HepG2 (cell line): Measurements from ENCODE around the gene FKBP1B. TPM values are rescaled to one million over a fixed set of nuclear protein-coding genes. Genes with fewer than 3 reads are reported as not detected.
A peak's percentile ranks its signal among the peaks of the same experiment; 100 is the strongest.

ENCODE experiments used
- GTF2F1 ChIP-seq: fragments of 150-350 bp; IDR thresholded peaks from 2 replicates; pipeline ENCODE4 v1.6.1; 2014; ENCODE audit warnings: low read length
- HNF4G ChIP-seq, 2 experiments: sonication (generic) in 1 of 2; formaldehyde crosslinking in 1 of 2; IDR thresholded peaks; 2 replicates each; pipeline versions ENCODE4 v1.4.0 to v1.6.1; 2011 to 2020; ENCODE audit warnings: borderline replicate concordance in 2 of 2, low read depth in 2 of 2, mild to moderate bottlenecking in 2 of 2, low read length in 1 of 2, missing genetic modification reagents in 1 of 2, moderate library complexity in 1 of 2
- KLF6 ChIP-seq: IDR thresholded peaks from 2 replicates; pipeline ENCODE4 v1.8.0; 2016; ENCODE audit warnings: missing biosample characterization, missing genetic modification reagents
- MYC ChIP-seq: sonication (generic); formaldehyde crosslinking; IDR thresholded peaks from 2 replicates; pipeline ENCODE4 v1.9.0; 2021; ENCODE audit warnings: missing genetic modification reagents, borderline replicate concordance
- PLRG1 ChIP-seq: fragments of 450-650 bp; conservative IDR thresholded peaks from 2 replicates; pipeline ENCODE4 v1.6.1; 2016
- SALL2 ChIP-seq: sonication (generic); formaldehyde crosslinking; IDR thresholded peaks from 2 replicates; pipeline ENCODE4 v1.8.1; 2023; ENCODE audit warnings: mild to moderate bottlenecking, missing genetic modification reagents, inconsistent platforms
- SMARCC2 ChIP-seq: fragments of 450-650 bp; IDR thresholded peaks from 2 replicates; pipeline ENCODE4 v1.6.1; 2017; ENCODE audit warnings: antibody characterized with exemption, mild to moderate bottlenecking
- SYNCRIP ChIP-seq: fragments of 200-400 bp; formaldehyde crosslinking; IDR thresholded peaks from 2 replicates; pipeline ENCODE4 v1.6.1; 2018; ENCODE audit warnings: mild to moderate bottlenecking, low read depth, low read length; ENCODE audit not compliant: insufficient read depth
- ZNF101 ChIP-seq: sonication (generic); formaldehyde crosslinking; IDR thresholded peaks from 2 replicates; pipeline ENCODE4 v1.4.0; 2020; ENCODE audit warnings: mild to moderate bottlenecking, low read depth, missing genetic modification reagents, borderline replicate concordance
- ZNF121 ChIP-seq: sonication (generic); formaldehyde crosslinking; IDR thresholded peaks from 2 replicates; pipeline ENCODE4 v1.5.0; 2020; ENCODE audit warnings: mild to moderate bottlenecking, missing genetic modification reagents
- ZNF296 ChIP-seq: sonication (generic); formaldehyde crosslinking; conservative IDR thresholded peaks from 2 replicates; pipeline ENCODE4 v1.5.0; 2020; ENCODE audit warnings: mild to moderate bottlenecking, missing genetic modification reagents
- polyA plus RNA-seq, 8 experiments: library from polyadenylated mRNA; depleted of rRNA in 3 of 8; stranded (reverse) in 7 of 8; unstranded in 1 of 8; fragments of >200 nt; fragmentation: Illumina TruSeq in 4 of 8; extraction: Trizol in 4 of 8; gene quantifications; 2 replicates each; pipeline versions ENCODE4 v1.2.1 to v1.2.3, GENCODE V29; 2011 to 2016; ENCODE audit warnings: low read depth in 4 of 8, missing spikeins in 1 of 8, mixed read lengths in 1 of 8; ENCODE audit not compliant: insufficient read depth in 1 of 8
- total RNA-seq, 5 experiments: library from RNA; depleted of rRNA; stranded (reverse); fragments of >200 nt; fragmentation: Illumina TruSeq; extraction: Trizol; gene quantifications; 2 replicates each; pipeline ENCODE4 v1.2.3, GENCODE V29; 2016; ENCODE audit warnings: low read depth in 1 of 5
- TF ChIP-seq, protein P1 (sequence below): sonication (generic); formaldehyde crosslinking; IDR thresholded peaks from 2 replicates; pipeline ENCODE4 v1.4.0; 2020; ENCODE audit warnings: mild to moderate bottlenecking, low read depth, missing genetic modification reagents
- TF ChIP-seq, protein P2 (sequence below): sonication (generic); formaldehyde crosslinking; IDR thresholded peaks from 2 replicates; pipeline ENCODE4 v1.5.1; 2020; ENCODE audit warnings: mild to moderate bottlenecking, missing genetic modification reagents, borderline replicate concordance
- TF ChIP-seq, protein P3 (sequence below): sonication (generic); formaldehyde crosslinking; IDR thresholded peaks from 2 replicates; pipeline ENCODE4 v1.4.0; 2020; ENCODE audit warnings: missing genetic modification reagents
- TF ChIP-seq, protein P4 (sequence below): sonication (generic); formaldehyde crosslinking; IDR thresholded peaks from 2 replicates; pipeline ENCODE4 v1.8.1; 2022; ENCODE audit warnings: low read depth, mild to moderate bottlenecking, missing genetic modification reagents
- TF ChIP-seq, protein P5 (sequence below): sonication (generic); formaldehyde crosslinking; IDR thresholded peaks from 2 replicates; pipeline ENCODE4 v1.5.0; 2020; ENCODE audit warnings: mild to moderate bottlenecking, missing genetic modification reagents

FKBP1B gene
- total and polyA plus RNA-seq, 2 of the 13 experiments (the other 11 are each of a cell fraction or from before 2014, with no cell fraction given): 35.2 to 96.3 TPM

DNA sequence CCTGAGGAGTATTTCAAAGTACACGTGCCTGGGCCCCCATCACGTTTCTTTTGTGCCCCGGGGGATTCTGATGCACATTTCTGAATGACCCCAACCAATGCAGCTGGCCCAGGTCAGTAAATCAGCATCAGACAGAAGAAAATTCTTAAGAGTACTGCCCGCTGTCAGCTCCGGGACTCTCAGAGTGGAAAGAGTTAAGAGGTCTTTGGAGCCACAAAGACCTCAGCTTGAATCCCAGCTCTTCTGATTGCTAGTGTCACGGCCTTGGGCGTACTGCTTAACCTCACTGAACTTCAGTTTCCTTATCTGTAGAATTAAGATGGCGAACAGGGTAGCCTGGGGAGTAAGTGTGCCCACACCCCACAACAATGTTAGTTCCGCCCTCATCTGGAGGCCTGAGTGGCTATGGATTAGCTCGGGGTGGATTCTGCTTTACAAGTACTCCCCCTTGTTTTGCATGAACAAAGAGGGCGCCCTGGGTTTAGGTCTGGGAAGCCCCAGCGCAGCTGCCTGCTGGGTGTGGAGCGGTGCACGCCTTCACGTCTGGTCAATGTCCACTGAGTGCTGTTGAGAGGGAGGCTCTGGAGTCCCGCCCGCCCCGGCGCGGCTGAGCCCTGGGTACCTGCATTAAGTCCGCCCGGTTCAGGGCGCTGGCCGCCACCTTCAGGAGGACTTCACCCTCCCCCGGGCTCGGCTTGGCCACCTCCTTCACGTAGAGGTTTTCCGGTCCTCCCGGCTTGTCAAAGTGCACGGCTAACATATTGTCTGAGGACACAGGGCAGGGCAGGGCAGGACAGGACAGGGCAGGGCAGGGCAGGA is 34.2 kb downstream of the FKBP1B start (continued):
- TF ChIP-seq ZNF296 (CRISPR knock-in tag) (peak; percentile 99), SYNCRIP (no peak), ZNF121 (CRISPR knock-in tag) (peak; percentile 98), PLRG1 (no peak), GTF2F1 (no peak), KLF6 (CRISPR knock-in tag) (no peak), SMARCC2 (no peak), MYC (CRISPR knock-in tag) (peak; percentile 93), SALL2 (CRISPR knock-in tag) (peak; percentile 93; the same call in 1 of the 2 replicates), HNF4G (IDR thresholded peaks at IDR 0.05; ENCODE audit: borderline replicate concordance, low read depth, low read length) (peak; percentile 85), HNF4G (CRISPR knock-in tag; IDR thresholded peaks at IDR 0.05; ENCODE audit: borderline replicate concordance, low read depth) (peak; percentile 77), ZNF101 (CRISPR knock-in tag) (peak; percentile 62)
- TF ChIP-seq, protein P1, sequence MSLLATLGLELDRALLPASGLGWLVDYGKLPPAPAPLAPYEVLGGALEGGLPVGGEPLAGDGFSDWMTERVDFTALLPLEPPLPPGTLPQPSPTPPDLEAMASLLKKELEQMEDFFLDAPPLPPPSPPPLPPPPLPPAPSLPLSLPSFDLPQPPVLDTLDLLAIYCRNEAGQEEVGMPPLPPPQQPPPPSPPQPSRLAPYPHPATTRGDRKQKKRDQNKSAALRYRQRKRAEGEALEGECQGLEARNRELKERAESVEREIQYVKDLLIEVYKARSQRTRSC: no peak; the same call in 1 of the 2 replicates
- TF ChIP-seq, protein P2, sequence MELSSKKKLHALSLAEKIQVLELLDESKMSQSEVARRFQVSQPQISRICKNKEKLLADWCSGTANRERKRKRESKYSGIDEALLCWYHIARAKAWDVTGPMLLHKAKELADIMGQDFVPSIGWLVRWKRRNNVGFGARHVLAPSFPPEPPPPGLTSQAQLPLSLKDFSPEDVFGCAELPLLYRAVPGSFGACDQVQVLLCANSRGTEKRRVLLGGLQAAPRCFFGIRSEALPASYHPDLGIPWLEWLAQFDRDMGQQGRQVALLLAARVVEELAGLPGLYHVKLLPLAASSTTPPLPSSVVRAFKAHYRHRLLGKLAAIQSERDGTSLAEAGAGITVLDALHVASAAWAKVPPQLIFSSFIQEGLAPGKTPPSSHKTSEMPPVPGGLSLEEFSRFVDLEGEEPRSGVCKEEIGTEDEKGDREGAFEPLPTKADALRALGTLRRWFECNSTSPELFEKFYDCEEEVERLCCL: peak; percentile 94; the same call in 1 of the 2 replicates
- TF ChIP-seq, protein P3, sequence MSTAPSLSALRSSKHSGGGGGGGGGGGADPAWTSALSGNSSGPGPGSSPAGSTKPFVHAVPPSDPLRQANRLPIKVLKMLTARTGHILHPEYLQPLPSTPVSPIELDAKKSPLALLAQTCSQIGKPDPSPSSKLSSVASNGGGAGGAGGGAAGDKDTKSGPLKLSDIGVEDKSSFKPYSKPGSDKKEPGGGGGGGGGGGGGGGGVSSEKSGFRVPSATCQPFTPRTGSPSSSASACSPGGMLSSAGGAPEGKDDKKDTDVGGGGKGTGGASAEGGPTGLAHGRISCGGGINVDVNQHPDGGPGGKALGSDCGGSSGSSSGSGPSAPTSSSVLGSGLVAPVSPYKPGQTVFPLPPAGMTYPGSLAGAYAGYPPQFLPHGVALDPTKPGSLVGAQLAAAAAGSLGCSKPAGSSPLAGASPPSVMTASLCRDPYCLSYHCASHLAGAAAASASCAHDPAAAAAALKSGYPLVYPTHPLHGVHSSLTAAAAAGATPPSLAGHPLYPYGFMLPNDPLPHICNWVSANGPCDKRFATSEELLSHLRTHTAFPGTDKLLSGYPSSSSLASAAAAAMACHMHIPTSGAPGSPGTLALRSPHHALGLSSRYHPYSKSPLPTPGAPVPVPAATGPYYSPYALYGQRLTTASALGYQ (CRISPR knock-in tag): peak; percentile 30; the same call in 1 of the 2 replicates
- TF ChIP-seq, protein P4, sequence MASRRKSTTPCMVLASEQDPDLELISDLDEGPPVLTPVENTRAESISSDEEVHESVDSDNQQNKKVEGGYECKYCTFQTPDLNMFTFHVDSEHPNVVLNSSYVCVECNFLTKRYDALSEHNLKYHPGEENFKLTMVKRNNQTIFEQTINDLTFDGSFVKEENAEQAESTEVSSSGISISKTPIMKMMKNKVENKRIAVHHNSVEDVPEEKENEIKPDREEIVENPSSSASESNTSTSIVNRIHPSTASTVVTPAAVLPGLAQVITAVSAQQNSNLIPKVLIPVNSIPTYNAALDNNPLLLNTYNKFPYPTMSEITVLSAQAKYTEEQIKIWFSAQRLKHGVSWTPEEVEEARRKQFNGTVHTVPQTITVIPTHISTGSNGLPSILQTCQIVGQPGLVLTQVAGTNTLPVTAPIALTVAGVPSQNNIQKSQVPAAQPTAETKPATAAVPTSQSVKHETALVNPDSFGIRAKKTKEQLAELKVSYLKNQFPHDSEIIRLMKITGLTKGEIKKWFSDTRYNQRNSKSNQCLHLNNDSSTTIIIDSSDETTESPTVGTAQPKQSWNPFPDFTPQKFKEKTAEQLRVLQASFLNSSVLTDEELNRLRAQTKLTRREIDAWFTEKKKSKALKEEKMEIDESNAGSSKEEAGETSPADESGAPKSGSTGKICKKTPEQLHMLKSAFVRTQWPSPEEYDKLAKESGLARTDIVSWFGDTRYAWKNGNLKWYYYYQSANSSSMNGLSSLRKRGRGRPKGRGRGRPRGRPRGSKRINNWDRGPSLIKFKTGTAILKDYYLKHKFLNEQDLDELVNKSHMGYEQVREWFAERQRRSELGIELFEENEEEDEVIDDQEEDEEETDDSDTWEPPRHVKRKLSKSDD (CRISPR knock-in tag): 0 out of 2 replicates have a peak, but pooled peaks have one; percentile 54
- TF ChIP-seq, protein P5, sequence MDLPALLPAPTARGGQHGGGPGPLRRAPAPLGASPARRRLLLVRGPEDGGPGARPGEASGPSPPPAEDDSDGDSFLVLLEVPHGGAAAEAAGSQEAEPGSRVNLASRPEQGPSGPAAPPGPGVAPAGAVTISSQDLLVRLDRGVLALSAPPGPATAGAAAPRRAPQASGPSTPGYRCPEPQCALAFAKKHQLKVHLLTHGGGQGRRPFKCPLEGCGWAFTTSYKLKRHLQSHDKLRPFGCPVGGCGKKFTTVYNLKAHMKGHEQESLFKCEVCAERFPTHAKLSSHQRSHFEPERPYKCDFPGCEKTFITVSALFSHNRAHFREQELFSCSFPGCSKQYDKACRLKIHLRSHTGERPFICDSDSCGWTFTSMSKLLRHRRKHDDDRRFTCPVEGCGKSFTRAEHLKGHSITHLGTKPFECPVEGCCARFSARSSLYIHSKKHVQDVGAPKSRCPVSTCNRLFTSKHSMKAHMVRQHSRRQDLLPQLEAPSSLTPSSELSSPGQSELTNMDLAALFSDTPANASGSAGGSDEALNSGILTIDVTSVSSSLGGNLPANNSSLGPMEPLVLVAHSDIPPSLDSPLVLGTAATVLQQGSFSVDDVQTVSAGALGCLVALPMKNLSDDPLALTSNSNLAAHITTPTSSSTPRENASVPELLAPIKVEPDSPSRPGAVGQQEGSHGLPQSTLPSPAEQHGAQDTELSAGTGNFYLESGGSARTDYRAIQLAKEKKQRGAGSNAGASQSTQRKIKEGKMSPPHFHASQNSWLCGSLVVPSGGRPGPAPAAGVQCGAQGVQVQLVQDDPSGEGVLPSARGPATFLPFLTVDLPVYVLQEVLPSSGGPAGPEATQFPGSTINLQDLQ (CRISPR knock-in tag): peak; percentile 100
